Mucosa of descending colon (tissue), 3 donors: Measurements from ENCODE around the gene TSPAN18. TPM values are rescaled to one million over a fixed set of nuclear protein-coding genes. Genes with fewer than 3 reads are reported as not detected.

ENCODE experiments used
- ATAC-seq: fragments of 200-7000 bp; cut with Tn5 transposase; one replicate; pipeline ENCODE4 v1.9.1; 2020; ENCODE audit warnings: mild to moderate bottlenecking, moderate library complexity
- DNase-seq, 3 donors: peaks; one replicate each; pipeline ENCODE4 v3.0.0-alpha.2; 2020
- H3K36me3 ChIP-seq: fragments of 200-600 bp; one replicate; pipeline ENCODE4 v1.8.0; 2021; ENCODE audit warnings: low read depth, mild to moderate bottlenecking
- H3K4me1 ChIP-seq: fragments of 200-600 bp; one replicate; pipeline ENCODE4 v1.8.0; 2021; ENCODE audit warnings: low read depth, mild to moderate bottlenecking
- H3K4me3 ChIP-seq: fragments of 200-600 bp; one replicate; pipeline ENCODE4 v1.8.0; 2021; ENCODE audit warnings: mild to moderate bottlenecking
- H3K9me3 ChIP-seq: fragments of 200-600 bp; one replicate; pipeline ENCODE4 v1.8.0; 2021; ENCODE audit warnings: mild to moderate bottlenecking
- intact Hi-C, 2 donors: fragments of 100-400 bp; cut with DNase I in 1 of 2; cut with micrococcal nuclease in 1 of 2; formaldehyde crosslinking; loops; one replicate each; pipeline versions ENCODE4 v1.11.0 to v1.11.1; 2022; cut with DNase I, micrococcal nuclease
- total RNA-seq, 3 donors: library from RNA; stranded (reverse); fragmentation: NEBNext Ultra II Directional in 2 of 3; extraction: Animal tissue kit (Norgen Biotek cat#: 25700) in 2 of 3; gene quantifications; one replicate each; pipeline versions ENCODE4 v1.2.1 to v1.2.4, GENCODE V29; 2021 to 2023
- TF ChIP-seq, protein P1 (sequence below): fragments of 200-600 bp; IDR thresholded peaks from one replicate; pipeline ENCODE4 v1.8.0; 2022; ENCODE audit warnings: antibody characterized with exemption, mild to moderate bottlenecking
- donor health status: DM: no; HTN: no; CAD: no; lungs with moderate emphysema.
- donor health status: DM: no; HTN: no; CAD: no.
- donor health status: DM: no; HTN: yes; CAD: no.

Gene TSPAN18
- total RNA-seq, 3 donors from 2014 or later, result 3.6 to 63.2 (median 8.5) TPM

DNA sequence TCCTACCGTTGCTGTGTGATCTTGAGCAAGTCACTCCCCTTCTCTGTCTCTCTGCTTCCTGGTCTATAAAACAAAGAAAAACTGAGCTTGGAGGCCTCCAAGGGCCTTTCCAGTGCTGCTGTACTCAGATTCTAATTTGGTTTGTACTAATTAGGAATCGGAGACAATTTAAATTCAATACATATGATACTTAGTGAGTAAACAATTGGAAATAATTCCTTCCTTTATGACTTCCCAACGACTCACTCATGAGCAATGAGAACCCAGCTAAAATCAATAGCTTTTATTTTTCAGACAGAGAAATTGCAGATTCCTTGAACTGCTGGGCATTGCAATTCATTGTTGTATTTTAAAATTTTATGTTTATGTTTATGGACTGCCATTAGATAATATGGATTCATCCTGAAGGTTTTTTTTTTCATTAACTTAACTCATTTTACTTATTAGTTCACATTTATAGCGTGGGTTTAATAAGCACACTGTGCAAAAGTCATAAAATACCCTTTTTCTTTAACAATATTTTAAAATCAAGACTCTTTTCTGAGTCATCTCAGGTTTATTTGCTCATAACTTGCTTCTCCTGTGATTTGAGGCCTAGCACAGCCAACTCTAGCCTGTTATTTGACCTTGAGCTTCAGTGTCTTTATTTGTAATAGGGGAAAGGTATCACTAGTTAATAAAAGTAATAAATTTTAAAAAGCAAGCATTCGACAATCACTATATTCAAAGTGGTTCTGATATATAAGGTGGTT lies 128.2 kb downstream of the TSPAN18 start:
- ATAC-seq (no peak), DNase-seq (no peak)
- TF ChIP-seq, protein P1, sequence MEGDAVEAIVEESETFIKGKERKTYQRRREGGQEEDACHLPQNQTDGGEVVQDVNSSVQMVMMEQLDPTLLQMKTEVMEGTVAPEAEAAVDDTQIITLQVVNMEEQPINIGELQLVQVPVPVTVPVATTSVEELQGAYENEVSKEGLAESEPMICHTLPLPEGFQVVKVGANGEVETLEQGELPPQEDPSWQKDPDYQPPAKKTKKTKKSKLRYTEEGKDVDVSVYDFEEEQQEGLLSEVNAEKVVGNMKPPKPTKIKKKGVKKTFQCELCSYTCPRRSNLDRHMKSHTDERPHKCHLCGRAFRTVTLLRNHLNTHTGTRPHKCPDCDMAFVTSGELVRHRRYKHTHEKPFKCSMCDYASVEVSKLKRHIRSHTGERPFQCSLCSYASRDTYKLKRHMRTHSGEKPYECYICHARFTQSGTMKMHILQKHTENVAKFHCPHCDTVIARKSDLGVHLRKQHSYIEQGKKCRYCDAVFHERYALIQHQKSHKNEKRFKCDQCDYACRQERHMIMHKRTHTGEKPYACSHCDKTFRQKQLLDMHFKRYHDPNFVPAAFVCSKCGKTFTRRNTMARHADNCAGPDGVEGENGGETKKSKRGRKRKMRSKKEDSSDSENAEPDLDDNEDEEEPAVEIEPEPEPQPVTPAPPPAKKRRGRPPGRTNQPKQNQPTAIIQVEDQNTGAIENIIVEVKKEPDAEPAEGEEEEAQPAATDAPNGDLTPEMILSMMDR, result no peak
- Histone ChIP-seq H3K4me3 (no peak overlapping the region), H3K36me3 (no peaks in the 10 kb centered on the region), H3K4me1 (no peaks in the 10 kb centered on the region), H3K9me3 (no peaks in the 10 kb centered on the region)
- intact Hi-C loops, result no loop called here

DNA sequence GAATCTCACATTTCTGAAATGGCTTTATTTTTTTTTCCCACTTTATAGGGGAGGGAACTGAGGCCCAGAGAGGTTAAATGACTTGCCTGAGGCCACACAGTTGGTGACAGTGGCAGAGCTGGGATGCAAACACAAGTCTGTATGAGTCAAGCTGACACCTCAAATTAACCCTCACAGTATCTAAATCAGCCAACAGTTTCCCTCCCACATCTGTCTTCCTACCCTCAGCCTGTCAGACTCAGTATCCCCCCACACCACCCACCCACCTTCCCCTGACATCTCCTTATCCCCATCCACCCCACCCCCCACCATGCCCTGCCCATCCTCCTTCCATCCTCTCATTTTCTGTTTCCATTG lies 128.7 kb downstream of the TSPAN18 start:
- no peaks in the 10 kb centered on the region for H3K9me3 ChIP-seq
- TF ChIP-seq, protein P1, result no peak
- no peak overlapping the region for H3K4me3 ChIP-seq
- no peaks in the 10 kb centered on the region for H3K36me3 ChIP-seq
- no peak for DNase-seq
- intact Hi-C loops, result no loop called here
- no peaks in the 10 kb centered on the region for H3K4me1 ChIP-seq
- no peak for ATAC-seq

DNA sequence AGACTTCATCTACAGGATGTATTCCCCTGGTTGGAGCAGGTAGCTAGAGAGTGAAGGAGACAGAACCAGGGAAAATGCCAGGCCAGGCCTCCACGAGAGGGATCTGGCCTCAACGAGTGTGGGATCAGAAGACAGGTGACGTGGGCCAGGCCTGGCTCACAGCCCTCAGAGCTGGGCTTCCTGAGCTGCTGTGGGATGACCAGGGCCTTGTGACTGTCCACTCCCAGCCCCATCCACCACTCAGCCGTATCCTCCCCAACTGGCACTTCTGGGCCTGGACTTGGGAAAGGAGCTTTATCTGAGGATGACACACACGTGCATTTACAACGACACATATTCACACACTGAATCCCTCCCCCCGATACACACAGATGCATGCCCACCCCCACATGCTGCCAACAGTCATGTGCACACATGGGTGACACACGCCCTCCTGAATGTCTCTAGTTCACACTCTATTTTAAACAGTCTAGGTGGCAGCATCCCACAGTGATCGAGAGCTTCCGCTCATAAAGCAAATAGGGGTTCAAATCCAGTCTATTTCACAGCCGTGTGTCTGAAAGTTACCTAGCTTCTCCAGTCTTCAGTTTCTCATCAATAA lies 130.8 kb downstream of the TSPAN18 start:
- DNase-seq (no peak), ATAC-seq (no peak)
- intact Hi-C loops, result no loop called here
- TF ChIP-seq, protein P1, result no peak
- Histone ChIP-seq H3K4me1 (peaks cover 2% of the 10 kb centered on the region), H3K4me3 (no peak overlapping the region), H3K36me3 (no peaks in the 10 kb centered on the region), H3K9me3 (no peaks in the 10 kb centered on the region)

DNA sequence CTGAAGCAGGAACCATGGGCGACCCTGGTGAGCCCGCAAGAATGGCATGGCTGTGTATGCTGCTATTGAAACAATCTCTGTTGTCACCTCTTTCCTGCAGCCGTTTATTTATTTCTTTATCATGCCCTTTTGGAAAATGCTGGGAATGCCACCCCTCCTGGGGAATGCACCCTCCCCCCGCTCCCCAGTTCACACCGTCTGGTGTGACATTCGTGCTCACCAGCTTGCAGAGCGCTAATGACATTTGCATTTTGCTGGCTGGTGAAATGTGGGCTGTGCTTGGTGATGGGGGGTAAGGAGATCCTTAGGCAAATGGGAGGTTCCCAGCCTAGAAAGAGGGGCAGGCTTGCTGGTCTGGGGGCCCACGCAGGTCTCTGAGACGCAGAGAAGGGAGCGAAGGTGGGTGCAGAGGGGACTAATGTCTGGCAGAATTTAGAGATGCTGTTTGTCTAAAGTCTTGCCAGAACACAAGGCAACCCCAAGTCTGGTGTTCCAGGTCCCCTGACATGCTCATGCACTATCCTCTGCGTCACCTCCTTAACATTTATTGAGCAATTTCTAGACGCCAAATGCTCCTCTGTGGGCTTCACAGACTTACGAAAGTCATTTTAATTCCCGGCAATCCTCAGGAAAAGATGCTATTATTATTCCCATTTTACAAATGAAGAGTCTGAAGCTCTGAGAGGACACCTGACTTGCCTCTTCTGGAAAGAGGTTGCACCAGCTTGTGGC lies 132.2 kb downstream of the TSPAN18 start:
- no peak for DNase-seq
- no peak for ATAC-seq
- H3K36me3 ChIP-seq, result no peaks in the 10 kb centered on the region
- H3K4me3 ChIP-seq, result no peak overlapping the region
- H3K4me1 ChIP-seq, result peaks cover 2% of the 10 kb centered on the region
- no peaks in the 10 kb centered on the region for H3K9me3 ChIP-seq
- intact Hi-C loops, result no loop called here
- TF ChIP-seq, protein P1, result no peak

DNA sequence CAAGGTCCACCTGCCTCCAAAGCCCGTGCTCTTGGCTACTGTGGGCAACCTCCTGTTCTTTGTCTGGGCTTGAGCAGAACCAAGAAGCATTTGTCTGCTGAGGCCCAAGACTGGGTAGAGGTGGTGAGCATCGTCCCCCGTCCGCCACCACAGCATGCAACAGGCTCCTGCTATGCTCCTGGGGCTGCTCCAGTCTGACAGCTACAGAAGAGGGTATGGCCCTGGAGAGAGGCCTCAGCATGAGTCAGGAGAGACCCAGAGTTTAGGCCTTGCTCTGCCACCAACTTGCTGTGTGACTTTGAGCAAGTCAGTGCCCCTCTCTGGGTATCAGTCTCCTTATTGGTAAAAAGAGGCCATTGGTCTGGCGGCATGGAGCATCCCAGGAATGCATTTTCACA lies 132.8 kb downstream of the TSPAN18 start:
- ATAC-seq (no peak), DNase-seq (no peak)
- intact Hi-C loops, result no loop called here
- Histone ChIP-seq H3K4me1 (peaks cover 2% of the 10 kb centered on the region), H3K36me3 (no peaks in the 10 kb centered on the region), H3K9me3 (no peaks in the 10 kb centered on the region), H3K4me3 (no peak overlapping the region)
- TF ChIP-seq, protein P1, result no peak
